GM19239 (cell line): ENCODE data around the gene ABHD12B.
"Not testable (repeated sequence)": the region's sequence is repeated elsewhere in the genome, so short reads cannot be mapped to it uniquely, and the experiment has no call there.

Source experiments
- DNase-seq: peaks from one replicate; pipeline ENCODE4 v3.0.0; 2011; ENCODE audit warnings: low spot score; ENCODE audit not compliant: insufficient read length
- FAIRE-seq: peaks from 2 replicates; lab custom pipeline; 2011; peaks lifted over from hg19 to GRCh38; lab: Jason Lieb, UNC

ABHD12B gene

DNA sequence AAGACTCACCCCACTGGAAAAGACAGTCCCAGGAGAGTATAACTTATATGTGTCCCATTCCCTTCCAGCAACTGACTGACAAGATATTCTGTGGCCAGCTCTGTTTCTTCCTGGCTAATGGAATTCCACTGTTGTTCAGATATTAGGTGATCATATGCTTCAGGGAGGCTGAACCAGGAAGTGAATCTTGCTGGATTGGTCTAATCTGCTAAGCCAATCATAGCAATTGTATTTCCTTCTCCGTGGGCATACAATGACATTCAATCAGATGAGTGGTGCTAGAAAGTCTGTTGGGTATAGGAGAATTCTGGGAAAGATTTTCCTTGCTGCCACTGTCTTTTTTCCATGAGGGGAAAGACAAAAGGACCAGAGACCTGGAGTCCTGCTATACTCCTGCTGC lies 60.3 kb downstream of the ABHD12B start:
- FAIRE-seq, result no peak
- no peak for DNase-seq

DNA sequence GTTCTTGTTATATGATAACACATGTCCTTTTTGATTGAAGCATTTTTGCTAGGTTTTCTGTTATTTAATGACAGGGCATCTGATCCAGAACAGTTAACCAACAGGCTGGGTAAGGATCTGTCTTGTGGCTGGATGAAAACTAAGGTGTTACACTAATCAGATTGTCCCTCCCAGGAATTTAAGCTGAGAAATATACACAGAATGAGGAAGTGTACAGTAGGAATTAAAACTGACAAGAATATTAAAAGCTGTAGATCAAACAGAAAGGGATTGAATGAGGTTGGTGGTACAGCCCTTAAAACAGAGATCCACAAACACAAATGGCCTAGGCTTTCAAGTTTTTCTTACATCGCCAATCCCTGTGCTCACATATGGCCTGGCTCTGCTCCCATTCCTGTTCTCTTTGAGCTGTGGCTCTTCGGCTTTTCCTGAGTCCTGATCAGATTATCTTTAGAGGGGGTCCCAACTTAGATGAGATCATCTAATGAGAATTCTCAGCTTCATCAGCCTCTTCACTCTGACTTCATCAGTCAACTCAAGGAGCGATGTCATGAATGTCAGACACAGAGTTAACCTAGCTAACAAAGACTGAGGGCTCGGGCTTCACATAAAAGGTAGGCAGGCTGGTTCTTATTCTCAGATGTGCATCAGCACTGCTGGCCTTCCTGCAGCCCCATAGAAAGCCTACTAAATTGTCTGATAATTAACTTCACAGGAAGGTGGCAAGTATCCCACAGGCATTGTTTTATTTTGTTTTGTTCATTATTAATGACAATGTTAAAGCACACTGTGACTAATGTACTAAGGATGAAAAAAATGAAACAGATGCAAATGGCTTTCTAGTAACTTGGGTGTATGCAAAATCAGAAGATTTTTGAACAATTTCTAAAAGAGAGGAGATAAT lies 61.0 kb downstream of the ABHD12B start:
- FAIRE-seq (no peak), DNase-seq (no peak)

DNA sequence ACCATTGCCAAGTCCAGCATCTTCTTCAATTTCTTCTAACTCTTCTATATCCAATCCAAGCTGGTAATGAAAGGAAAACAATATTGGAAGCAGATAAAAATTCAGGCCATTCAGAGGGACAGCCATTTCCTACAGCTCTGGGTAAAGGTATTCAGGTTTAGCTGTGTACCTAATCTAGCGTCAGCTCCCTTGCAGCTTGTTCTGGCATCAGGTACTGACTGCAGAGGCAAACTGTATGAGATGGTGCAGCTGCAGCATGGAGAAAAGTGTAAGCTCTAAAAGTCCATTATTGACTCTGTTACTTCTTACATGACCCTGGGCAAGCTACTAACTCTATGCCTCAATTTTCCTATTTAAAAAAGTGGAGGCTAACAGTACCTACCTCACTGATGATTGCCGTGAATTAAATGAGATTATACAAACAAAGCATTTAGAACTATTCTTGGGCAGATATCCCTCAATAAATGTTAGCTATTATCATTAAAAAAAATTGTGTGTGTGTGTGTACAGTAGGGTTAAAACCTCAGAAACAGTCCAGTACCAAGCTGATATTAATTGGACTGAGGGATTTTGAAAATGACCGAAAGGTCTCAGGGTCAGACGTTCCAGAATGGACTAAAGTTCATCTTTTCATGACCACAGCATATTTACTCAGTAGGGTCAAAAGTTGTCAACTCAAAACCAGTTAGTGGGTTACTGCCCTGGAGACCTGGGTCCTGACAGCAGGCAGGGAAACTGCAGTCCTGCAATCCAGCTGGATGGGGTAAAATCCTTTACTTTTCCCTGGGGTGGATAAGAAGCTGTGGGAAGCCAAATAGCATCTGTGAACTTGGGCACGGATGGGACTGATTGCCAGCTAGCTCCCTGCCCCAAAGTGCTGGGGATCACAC lies 63.5 kb downstream of the ABHD12B start:
- no peak for DNase-seq
- no peak for FAIRE-seq

DNA sequence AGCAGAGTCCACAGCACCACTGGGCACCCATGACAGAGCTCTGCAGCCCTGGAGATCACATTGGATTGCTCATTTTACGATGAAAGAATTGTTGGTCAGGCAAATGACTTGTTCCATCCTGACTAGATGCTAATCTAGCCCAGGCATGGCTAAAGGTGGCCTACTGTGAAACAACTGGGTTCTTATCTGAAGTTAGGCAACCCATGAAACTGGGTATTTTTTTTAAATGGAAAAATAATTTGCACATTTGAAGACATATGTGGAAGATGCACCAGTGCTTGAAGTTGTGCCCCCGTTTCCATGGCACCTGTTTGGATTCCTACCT lies 64.1 kb downstream of the ABHD12B start:
- FAIRE-seq (no peak), DNase-seq (no peak)

DNA sequence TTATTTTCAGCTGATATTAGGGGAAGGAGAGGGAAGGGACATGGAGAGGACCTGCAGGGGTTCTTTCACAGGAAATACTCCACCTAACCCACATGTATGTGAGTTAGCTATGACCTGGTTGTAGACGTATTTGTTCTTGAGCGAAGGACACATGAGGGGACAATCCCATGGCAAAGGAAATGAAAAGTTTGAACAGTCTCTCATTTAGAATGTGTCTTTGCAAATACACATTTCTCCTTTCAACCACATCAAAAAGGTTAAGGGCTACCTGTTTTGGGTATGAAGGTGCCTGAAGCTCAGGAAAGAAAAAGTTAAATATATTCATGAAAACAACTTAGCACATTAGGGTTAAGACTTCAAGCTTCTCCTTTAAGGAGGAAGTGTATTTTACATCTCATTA lies 65.0 kb downstream of the ABHD12B start:
- no peak for DNase-seq
- no peak for FAIRE-seq

DNA sequence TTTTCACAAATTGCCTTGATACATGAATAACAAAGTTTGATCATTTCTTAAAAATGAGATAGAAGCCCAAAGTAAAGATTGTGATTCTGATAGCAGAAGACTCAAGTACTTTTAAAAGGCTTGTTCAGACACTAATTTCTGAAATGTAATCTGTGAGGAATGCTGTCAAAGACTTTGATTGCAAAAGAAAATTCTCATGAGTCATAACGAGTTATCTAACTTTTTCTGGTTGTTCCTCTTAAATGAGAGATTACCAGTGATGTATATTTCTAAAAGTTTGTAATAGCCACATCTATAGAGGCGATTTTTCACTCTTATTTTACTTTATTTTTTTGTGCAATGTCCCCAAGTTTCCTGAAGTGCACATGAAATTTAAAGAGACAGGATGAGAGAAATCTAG lies 65.5 kb downstream of the ABHD12B start:
- FAIRE-seq (no peak), DNase-seq (no peak)

DNA sequence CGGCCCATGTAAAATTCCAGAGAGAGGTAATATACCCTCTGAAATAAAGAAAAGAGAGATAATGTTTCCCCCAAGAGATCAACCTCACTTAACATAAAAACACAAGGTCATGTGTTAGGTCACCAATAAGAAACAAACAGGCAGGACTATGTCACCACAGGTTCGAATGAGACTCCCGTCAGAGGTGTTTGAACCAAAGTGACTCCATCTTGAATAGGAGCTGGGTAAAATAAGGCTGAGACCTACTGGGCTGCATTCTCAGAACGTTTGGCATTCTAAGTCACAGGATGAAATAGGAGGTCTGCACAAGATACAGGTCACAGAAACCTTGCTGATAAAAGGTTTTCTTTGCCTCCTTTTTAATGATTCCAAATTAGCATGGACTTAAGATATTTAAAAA lies 65.9 kb downstream of the ABHD12B start:
- DNase-seq (no peak), FAIRE-seq (no peak)

DNA sequence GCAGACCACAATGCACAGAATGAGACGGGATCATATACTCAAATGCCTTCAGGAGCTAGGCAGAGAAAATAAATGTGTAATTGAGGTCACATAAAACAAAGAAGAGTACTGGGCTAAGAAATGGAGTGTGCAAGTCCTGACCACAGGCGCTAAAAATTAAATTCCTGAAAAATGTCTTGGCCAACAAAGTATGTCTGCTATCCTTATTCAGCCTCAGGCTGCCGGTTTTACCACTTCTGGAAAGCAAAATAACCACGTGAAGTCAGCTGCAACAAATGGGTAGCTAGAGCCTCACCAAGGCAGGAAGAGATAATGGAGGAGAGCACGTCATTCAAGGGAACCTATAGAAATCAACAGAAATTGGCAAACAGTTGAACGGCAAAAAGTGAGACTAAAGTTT lies 69.3 kb downstream of the ABHD12B start:
- no peak for DNase-seq
- no peak for FAIRE-seq

DNA sequence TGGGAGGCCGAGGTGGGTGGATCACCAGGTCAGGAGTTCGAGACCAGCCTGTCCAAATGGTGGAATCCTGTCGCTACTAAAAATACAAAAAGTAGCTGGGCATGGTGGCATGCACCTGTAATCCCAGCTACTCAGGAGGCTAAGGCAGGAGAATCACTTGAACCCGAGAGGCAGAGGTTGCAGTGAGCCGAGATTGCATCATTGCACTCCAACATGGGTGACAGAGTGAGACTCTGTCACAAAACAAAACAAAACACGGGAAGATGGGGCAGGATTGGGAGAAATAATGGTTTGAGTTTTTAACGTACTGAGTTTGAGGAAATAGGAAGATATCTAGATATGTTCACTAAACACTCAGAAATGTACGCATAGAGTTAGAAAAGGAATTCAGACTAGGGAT lies 69.8 kb downstream of the ABHD12B start:
- DNase-seq, FAIRE-seq: not testable (repeated sequence)

DNA sequence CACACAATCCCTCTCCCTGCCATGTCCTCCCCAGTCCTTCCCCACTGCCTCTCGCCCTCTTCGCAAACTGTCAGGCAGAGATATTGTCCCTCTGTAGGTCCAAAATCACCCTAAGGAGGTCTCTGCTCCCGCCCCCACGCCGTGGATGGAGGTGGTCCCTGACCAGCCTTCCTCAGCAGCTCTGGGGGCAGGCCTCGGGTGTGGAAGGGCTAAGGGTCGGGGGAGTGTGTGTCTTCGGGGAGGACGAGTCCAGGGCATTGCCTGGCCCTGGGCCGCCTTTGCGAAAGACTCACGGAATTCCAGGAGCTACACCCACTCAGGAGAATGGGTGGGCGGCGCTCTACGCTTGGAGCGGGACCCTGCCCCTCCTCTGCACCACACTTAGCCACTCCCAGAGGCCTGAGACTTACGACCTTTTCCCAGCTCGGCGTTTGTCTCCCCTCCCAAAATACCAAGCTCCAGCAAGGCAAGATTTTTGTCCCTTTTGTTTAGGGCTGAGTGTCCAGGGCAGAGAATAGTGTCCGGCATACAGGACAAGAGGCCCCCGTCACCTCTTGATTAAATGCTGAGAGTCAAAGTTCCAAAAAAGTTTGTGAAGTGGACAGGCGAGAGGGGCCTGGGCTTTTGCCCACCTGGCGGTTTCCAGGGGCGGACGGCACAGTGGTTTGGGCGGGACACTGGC lies 71.5 kb downstream of the ABHD12B start:
- no peak for DNase-seq
- no peak for FAIRE-seq

DNA sequence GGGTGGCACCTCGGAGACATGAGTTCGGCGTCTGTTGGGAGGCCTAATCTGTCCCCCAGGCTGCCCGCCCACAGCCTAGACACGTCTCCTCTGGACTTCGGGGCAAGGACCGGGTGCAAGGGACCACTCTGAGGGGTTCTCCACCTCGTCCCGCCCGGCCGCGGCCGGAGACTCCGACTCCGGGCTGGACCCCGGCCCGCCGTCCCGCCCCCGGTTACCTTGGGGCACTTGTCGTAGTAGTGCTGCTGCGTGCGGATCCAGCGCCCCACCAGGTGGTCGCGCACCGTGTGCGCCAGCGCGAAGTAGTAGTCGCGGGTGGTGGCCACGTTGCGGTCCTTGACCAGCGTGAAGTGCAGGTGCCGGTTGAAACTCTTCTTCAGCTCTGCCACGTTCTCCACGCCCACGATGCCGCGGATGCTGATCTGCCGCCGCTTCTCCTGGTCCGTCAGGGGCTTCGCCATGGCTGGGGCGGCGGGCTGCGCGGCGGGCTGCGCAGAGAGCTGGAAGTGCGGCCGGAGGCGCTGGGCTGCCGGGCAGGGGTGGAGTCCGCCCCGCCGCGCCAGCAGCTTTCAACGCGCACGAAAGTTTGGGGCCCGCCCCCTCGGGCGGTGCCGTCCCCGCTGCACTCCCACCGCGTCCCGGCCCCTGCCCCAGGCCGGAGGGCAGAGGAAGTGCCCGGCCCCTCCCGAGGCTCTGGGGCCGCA lies 72.2 kb downstream of the ABHD12B start, which contains the start of gene PYGL:
Gene PYGL (minus strand): TSS at position 541 of the 704 bp plus-strand sequence. CDS start 80 bp downstream, at position 461.
- DNase-seq, result peak; percentile 37
- FAIRE-seq, result no peak

DNA sequence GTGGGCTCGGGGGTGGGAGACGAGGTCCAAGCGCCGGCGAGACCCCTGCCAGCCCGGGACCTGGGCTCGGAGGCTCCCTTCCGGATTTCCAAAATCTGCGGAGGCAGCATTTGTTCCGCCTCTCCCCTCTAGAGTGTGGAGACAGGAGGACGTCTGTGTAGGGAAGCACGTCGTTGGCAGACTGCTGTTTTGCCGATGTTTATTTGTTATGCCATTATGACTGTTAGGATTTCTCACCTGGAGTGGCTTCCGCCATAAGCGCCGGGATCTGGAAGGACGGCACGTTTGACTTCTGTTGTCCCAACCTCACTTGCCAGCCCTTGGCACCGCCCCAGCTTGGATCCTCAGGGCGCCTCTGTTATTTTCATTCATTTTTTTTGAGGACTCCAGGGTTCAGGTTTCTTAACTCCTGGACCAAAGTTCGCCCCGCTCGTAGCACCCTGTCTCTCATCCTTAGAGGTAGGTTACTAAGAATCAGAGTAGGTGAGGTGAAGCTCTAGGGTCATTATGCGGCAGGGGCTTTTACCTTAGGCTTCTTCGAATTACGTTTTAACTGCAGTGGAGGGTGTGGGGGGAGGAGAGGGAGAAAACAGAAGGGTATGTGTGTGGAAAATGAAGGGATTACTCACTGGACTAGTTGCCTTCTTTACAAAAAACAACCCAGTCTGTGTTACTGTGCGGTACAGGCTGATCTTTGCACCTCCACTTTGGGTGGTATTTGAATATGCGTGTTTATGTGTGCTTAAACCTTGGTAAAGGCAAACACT lies 73.0 kb downstream of the ABHD12B start:
- DNase-seq (no peak), FAIRE-seq (no peak)

DNA sequence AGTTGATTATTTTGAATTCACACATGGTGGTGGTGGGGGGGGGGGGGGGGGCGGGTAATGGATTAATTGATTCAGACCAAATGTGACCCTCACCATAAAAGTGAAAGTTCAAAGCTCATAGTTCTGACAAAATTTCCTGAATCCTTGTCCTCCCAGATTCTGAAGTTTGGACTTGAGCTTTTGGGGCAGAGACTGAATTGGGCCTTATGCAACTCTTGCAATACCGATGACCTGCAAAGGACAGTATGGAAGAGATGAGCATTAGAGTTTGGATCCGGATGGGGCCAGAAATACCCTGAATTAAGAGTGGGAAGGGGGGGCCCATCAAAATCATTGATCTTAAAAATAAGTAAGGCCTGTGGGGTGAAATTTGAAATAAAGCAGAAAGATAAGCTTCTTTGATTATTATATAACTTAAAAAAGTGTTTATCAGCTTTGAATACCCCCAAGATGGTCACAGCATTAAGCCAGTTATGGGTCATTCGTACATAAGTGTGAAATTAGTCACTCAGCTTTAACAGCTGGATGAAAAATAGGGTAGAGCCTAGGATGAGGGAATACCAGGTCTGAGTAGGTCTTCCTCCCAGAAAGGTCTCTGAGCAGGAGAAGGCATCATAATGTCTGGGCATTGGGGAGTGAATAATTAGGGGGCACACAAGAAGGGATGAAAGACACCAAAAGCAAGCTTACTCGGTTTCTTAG lies 74.5 kb downstream of the ABHD12B start:
- no peak for DNase-seq

DNA sequence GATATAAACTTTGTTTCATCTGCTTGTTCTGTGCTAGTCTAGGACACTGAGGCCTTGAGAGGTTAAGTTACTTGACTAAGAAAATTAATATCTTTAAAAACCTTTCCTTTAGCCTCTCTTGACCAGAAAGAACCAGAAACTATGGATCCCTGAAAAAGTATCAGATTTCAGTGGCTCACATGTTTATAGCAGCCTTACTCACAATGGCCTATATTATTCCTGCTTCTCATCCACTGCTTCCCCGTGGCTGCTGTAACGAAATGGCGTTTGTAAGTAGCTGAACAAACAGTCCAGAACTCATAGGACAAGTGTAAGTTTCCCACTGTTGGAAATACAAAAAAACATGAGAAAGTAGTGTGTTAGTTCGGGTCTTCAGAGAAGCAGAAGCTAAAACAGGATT lies 75.6 kb downstream of the ABHD12B start:
- FAIRE-seq (no peak), DNase-seq (no peak)

More for the DNA sequence above, 74.5 kb downstream of the ABHD12B start:
- no peak for FAIRE-seq

DNA sequence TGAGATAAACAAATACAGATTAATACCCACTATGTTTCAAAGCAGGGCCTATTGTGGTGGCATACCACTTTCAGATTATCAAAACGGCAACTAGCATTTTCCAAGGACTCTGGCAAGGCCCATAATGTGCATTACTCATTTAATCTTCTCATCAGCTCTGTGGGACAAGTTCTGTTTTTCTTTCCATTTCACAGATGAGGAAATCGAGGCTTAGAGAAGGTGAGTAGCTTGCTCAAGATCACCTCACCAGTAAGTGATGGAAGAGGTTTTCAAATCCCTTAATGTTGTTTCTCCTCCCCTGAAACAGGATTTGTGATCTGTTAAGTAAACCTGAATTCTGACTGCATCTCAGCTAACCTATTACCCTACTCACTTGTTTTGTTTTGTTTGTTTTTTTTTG lies 76.4 kb downstream of the ABHD12B start:
- no peak for FAIRE-seq
- no peak for DNase-seq

DNA sequence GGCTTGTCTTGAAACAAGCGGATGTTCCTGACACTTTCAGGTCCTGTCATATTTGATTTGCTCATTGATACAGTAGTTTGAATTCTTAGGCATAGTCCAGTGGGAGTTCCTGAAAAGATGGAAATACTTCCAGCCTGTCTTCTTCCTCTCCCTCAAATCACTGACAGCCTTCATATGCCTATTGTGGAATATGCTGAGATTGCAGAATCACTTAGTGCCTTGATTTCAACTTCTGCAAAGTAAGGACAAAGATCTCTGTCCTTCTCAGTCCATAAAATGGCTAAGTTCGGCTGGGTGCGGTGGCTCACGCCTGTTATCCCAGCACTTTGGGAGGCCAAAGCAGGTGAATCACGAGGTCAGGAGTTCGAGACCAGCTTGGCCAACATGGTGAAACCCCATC lies 79.2 kb downstream of the ABHD12B start:
- no peak for DNase-seq
- no peak for FAIRE-seq

DNA sequence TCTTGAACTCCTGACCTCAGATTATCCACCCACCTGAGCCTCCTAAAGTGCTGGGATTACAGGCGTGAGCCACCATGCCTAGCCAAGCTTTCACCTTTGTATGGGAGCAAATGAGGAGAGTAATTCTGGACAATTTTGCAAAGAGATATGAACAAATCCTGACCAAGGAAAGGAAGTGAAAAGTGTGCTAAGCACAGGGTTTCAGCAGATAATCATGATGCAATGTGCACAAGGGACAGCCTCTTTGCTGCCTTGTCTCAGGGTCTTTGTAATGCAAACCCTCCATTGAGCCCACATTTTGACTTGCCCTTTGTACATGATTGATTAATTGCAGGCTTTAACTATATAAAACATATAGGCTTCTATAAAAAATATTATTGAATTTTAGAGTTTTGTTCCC lies 81.6 kb downstream of the ABHD12B start:
- DNase-seq, result no peak
- no peak for FAIRE-seq
